Activated CD4-positive, alpha-beta memory T cell treated with anti-CD3 and anti-CD28 coated beads for 36 hours (primary cell): ENCODE data around the gene GRHPR. TPM values are rescaled to one million over a fixed set of nuclear protein-coding genes. Genes with fewer than 3 reads are reported as not detected.
A peak's percentile ranks its signal among the peaks of the same experiment; 100 is the strongest.
"Not testable (repeated sequence)": the region's sequence is repeated elsewhere in the genome, so short reads cannot be mapped to it uniquely, and the experiment has no call there.

Source experiments
- CTCF ChIA-PET: fragments of 350-600 bp; sonication (Branson Sonifier 250); formaldehyde crosslinking; loops from one replicate; lab custom pipeline; 2021; ENCODE audit warnings: antibody characterized with exemption, inconsistent platforms; lab: Charles Lee
- POLR2A ChIA-PET: fragments of 350-600 bp; sonication (Branson Sonifier 250); formaldehyde crosslinking; loops from one replicate; lab custom pipeline; 2021; ENCODE audit warnings: antibody characterized with exemption; lab: Charles Lee
- DNase-seq: peaks from one replicate; pipeline ENCODE4 v3.0.0-alpha.2; 2020
- H3K27ac Mint-ChIP-seq: one replicate; pipeline ENCODE4 v1.8.0; 2021; ENCODE audit warnings: mixed read lengths
- H3K27me3 Mint-ChIP-seq: one replicate; pipeline ENCODE4 v1.8.0; 2021; ENCODE audit warnings: mixed read lengths
- H3K36me3 Mint-ChIP-seq: one replicate; pipeline ENCODE4 v1.8.0; 2021; ENCODE audit warnings: mixed read lengths
- H3K4me1 Mint-ChIP-seq: one replicate; pipeline ENCODE4 v1.8.0; 2021; ENCODE audit warnings: low read depth, mixed read lengths
- H3K4me3 Mint-ChIP-seq: one replicate; pipeline ENCODE4 v1.8.0; 2021; ENCODE audit warnings: mild to moderate bottlenecking, mixed read lengths
- H3K9me3 Mint-ChIP-seq: one replicate; pipeline ENCODE4 v1.8.0; 2021; ENCODE audit warnings: mixed read lengths
- intact Hi-C: fragments of 100-400 bp; cut with micrococcal nuclease; formaldehyde crosslinking; loops from one replicate; pipeline ENCODE4 v1.15.1; 2023
- total RNA-seq, 2 experiments: library from RNA; stranded (reverse); gene quantifications; one replicate each; pipeline ENCODE4 v1.2.3, GENCODE V29; 2021

The GRHPR gene
- total RNA-seq, 2 experiments from 2014 or later, result 84.1 to 85.0 TPM

- H3K4me3 Mint-ChIP-seq, result no peak overlapping the region
- peaks cover 8% of the 10 kb centered on the region for H3K4me1 Mint-ChIP-seq
- CTCF ChIA-PET, result no interaction called here
- H3K27me3 Mint-ChIP-seq, result peaks cover 23% of the 10 kb centered on the region
- POLR2A ChIA-PET, result no interaction called here
- H3K9me3 Mint-ChIP-seq, result peaks cover 19% of the 10 kb centered on the region
- H3K36me3 Mint-ChIP-seq, result peaks cover 5% of the 10 kb centered on the region
- H3K27ac Mint-ChIP-seq, result no peak overlapping the region
- no peak for DNase-seq
- intact Hi-C loops, result no loop called here
These were observed 51.9 kb downstream of the GRHPR start for GRCh38 chr9:37474438-37474837.

GRCh38 chr9:37476930-37477329 is 54.4 kb downstream of the GRHPR start:
- peaks cover 33% of the 10 kb centered on the region for H3K27me3 Mint-ChIP-seq
- ChIA-PET POLR2A (no interaction called here), CTCF (no interaction called here)
- no peak overlapping the region for H3K27ac Mint-ChIP-seq
- intact Hi-C loops, result no loop called here
- DNase-seq, result no peak
- H3K9me3 Mint-ChIP-seq, result peaks cover 19% of the 10 kb centered on the region
- H3K4me1 Mint-ChIP-seq, result peaks cover 6% of the 10 kb centered on the region
- no peak overlapping the region for H3K4me3 Mint-ChIP-seq
- peaks cover 5% of the 10 kb centered on the region for H3K36me3 Mint-ChIP-seq

- DNase-seq, CTCF ChIA-PET, POLR2A ChIA-PET, intact Hi-C loops, H3K4me1 Mint-ChIP-seq, H3K36me3 Mint-ChIP-seq, H3K27ac Mint-ChIP-seq, H3K4me3 Mint-ChIP-seq: not testable (repeated sequence)
- Mint-ChIP-seq H3K27me3 (peaks cover 33% of the 10 kb centered on the region), H3K9me3 (peaks cover 19% of the 10 kb centered on the region)
These were observed 54.9 kb downstream of the GRHPR start for GRCh38 chr9:37477443-37477842.

- CTCF ChIA-PET, H3K4me3 Mint-ChIP-seq, H3K4me1 Mint-ChIP-seq, POLR2A ChIA-PET, DNase-seq, intact Hi-C loops, H3K27ac Mint-ChIP-seq, H3K36me3 Mint-ChIP-seq: not testable (repeated sequence)
- Mint-ChIP-seq H3K27me3 (peaks cover 33% of the 10 kb centered on the region), H3K9me3 (peaks cover 19% of the 10 kb centered on the region)
These were observed 55.6 kb downstream of the GRHPR start for GRCh38 chr9:37477987-37478619.

GRCh38 chr9:37480759-37481158 is 58.3 kb downstream of the GRHPR start:
- no peak overlapping the region for H3K4me3 Mint-ChIP-seq
- peaks cover 32% of the 10 kb centered on the region for H3K27me3 Mint-ChIP-seq
- H3K4me1 Mint-ChIP-seq, result peaks cover 9% of the 10 kb centered on the region
- H3K27ac Mint-ChIP-seq, result no peak overlapping the region
- CTCF ChIA-PET, result interaction anchor here (0.9 to 1.7 kb wide), 4 partner anchors 11 to 114 kb away, joined by 3 to 6 read pairs (median 3); partner anchors contain the start of gene ZBTB5
- H3K36me3 Mint-ChIP-seq, result no peaks in the 10 kb centered on the region
- DNase-seq, result no peak
- no peaks in the 10 kb centered on the region for H3K9me3 Mint-ChIP-seq
- POLR2A ChIA-PET, result no interaction called here
- intact Hi-C loops, result loop anchor here (10.0 kb wide), 1 partner anchor 274 kb away; the partner anchor contains the start of gene TRMT10B

- DNase-seq, result peak; percentile 97
- Mint-ChIP-seq H3K4me3 (peak within 1 kb of the TSS; percentile 88), H3K27ac (peak within 1 kb of the TSS; percentile 91), H3K36me3 (peaks cover 34% of the 10 kb centered on the region), H3K27me3 (peaks cover 6% of the 10 kb centered on the region), H3K9me3 (no peaks in the 10 kb centered on the region), H3K4me1 (peaks cover 35% of the 10 kb centered on the region)
- POLR2A ChIA-PET, result interaction anchor here (0.7 to 3.5 kb wide), 7 partner anchors 9 to 417 kb away, joined by 3 to 24 read pairs (median 3); partner anchors contain the start of genes TOMM5 and ZBTB5
- intact Hi-C loops, result loop anchor here (1.0 to 10.0 kb wide), 8 partner anchors 20 to 582 kb away; partner anchors contain the start of genes EXOSC3, SHB, SLC25A51 and TOMM5
- CTCF ChIA-PET, result interaction anchor here (1.0 to 2.9 kb wide), 3 partner anchors 74 to 109 kb away, joined by 4 to 12 read pairs (median 5); partner anchors contain the start of gene TOMM5
These were observed 63.1 kb downstream of the GRHPR start, which contains the start of gene POLR1E for GRCh38 chr9:37485389-37486255. POLR1E (plus strand) TSS chr9:37485948; CDS start chr9:37486048, 100 bp downstream.

GRCh38 chr9:37486256-37486615 is 63.7 kb downstream of the GRHPR start:
- Mint-ChIP-seq H3K4me3 (peak overlapping the region; percentile 88), H3K27ac (peak overlapping the region; percentile 91), H3K36me3 (peaks cover 40% of the 10 kb centered on the region), H3K27me3 (peaks cover 6% of the 10 kb centered on the region), H3K9me3 (no peaks in the 10 kb centered on the region), H3K4me1 (peaks cover 35% of the 10 kb centered on the region)
- intact Hi-C loops, result loop anchor here (5.0 to 10.0 kb wide), 3 partner anchors 269 to 581 kb away; partner anchors contain the start of genes SHB, SLC25A51 and TRMT10B
- CTCF ChIA-PET, result interaction anchor here (1.0 to 2.9 kb wide), 3 partner anchors 75 to 108 kb away, joined by 4 to 12 read pairs (median 5); partner anchors contain the start of gene TOMM5
- no peak for DNase-seq
- POLR2A ChIA-PET, result interaction anchor here (0.9 to 3.5 kb wide), 6 partner anchors 15 to 417 kb away, joined by 3 to 24 read pairs (median 4); partner anchors contain the start of genes TOMM5 and ZBTB5

Other genes with a start within 250 kb of the GRHPR start
- gene ZBTB5, start 42.8 kb downstream of the GRHPR start, total RNA-seq, result 1 to 10 TPM; 8.3 to 9.3 TPM
- gene POLR1E, start 63.3 kb downstream of the GRHPR start, total RNA-seq, result 10 to 100 TPM; 56.7 to 58.0 TPM
- gene FBXO10, start 153.7 kb downstream of the GRHPR start, total RNA-seq, result 1 to 10 TPM; 3.6 to 3.9 TPM
- gene TOMM5, start 169.9 kb downstream of the GRHPR start, total RNA-seq, result 100 to 1,000 TPM; 146 to 147 TPM
- gene FRMPD1, start 228.3 kb downstream of the GRHPR start, total RNA-seq, result not detected